GM18861 (cell line): Measurements from ENCODE around the gene LAMB2.

Experiments used
- ATAC-seq: cut with Tn5 transposase; IDR thresholded peaks from one replicate; pipeline ENCODE4 v1.9.1; 2021; ENCODE audit not compliant: unreplicated experiment

LAMB2 gene

DNA sequence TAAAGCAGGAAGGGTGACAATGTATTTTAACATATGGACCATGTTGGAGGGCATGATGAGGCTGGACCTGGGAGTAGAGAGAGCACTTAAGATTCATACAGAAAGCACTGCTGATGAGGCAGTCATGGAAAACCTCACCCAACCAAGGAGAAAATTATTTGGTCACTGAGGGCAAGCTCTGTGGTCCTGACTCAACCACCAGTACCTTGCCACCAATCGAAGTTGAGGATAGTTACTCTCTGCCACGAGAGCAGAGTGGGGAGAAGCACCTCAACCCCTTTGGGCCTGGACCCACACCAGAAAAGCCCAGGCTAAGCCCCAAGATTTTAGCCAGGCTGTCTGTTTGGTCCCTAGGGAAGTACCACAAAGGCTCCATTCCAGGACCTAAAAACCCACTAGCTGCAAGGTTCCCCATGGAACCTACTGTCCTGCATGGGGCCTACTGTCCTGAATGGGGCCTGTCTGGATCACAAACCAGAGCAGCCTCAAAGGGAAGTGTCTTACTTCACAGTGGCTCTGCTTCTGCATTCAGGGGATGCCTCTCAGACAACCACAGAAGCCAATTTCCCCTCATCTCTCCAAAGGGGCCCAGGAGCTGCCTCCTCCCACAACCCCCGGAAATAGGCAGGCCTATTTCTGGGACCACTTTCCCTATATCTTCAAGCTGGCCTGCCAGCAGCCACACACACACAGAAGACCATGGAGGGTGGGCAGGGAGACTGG lies 29.1 kb upstream of the LAMB2 start:
- no peak for ATAC-seq

- no peak for ATAC-seq
Observed at GRCh38 chr3:49161197-49161596, 28.3 kb upstream of the LAMB2 start.

- ATAC-seq, result no peak
Observed at GRCh38 chr3:49158792-49159191, 25.9 kb upstream of the LAMB2 start.

GRCh38 chr3:49158103-49158709 lies 25.4 kb upstream of the LAMB2 start:
- ATAC-seq, result no peak

DNA sequence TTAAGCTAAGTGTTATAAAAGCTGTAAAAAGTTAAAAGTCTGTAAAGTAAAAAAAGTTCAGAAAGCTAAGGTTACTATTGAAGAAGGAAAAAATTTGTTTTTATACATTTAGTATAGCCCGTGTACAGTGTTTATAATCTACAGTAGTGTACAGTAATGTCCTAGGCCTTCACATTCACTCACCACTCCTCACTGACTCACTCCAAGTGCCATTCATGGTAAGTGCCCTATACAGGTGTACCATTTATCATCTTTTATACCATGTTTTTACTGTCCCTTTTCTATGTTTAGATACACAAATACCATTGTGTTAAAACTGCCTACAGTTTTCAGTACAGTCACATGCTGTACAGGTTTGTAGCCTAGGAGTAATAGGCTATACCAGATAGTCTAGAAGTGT lies 24.4 kb upstream of the LAMB2 start:
- ATAC-seq, result no peak

- ATAC-seq, result no peak
Observed at GRCh38 chr3:49153349-49153912, 20.6 kb upstream of the LAMB2 start.

- ATAC-seq, result no peak
Observed at GRCh38 chr3:49151610-49152009, 18.8 kb upstream of the LAMB2 start.

- no peak for ATAC-seq
Observed at GRCh38 chr3:49148159-49148558, 15.3 kb upstream of the LAMB2 start.

GRCh38 chr3:49140080-49140479 lies 7.2 kb upstream of the LAMB2 start:
- no peak for ATAC-seq

DNA sequence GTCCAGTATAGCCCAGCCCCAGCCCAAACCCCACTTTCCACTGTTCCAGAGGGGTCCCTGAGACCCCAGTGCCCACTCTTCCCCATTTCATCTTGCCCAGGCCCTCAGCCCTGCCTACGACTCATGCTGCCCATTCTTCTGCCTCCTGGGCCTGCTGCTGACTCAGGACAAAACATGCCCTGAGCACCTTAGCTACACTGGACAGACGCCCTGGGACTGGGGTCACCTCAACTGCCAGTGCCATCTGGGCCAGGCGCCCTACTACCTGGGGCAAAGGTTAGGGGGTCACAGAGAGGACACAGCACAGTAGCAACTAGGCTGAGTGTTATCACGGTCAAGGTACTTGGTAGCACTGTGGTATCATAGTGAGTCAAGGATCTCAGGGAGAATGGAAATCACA lies 2.6 kb upstream of the LAMB2 start:
- no peak for ATAC-seq

- ATAC-seq, result no peak
Observed at GRCh38 chr3:49134471-49135265, 1.8 kb upstream of the LAMB2 start.

- no peak for ATAC-seq
Observed at GRCh38 chr3:49133226-49133951, 539 bp upstream of the LAMB2 start.

GRCh38 chr3:49132073-49132436 lies 795 bp downstream of the LAMB2 start:
- ATAC-seq, result no peak

DNA sequence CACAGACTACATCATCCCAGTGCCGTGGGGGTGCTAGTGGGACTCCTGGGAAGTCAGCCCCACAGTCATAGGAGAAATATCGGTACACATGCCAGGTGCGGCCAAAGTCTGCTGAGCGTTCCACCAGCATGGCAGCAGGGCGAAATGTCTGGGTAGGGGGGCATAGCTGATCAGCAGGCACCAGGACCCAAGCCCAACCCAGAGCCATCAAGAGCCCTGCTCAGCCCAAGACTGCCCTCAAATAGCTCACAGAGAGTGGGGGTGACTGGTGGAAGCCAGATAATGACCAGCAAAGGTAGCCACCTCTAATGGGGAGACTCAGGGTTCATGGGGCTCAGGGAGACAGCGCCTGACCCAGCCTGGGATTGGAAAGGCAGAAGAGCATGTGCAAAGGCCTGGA lies 1.3 kb downstream of the LAMB2 start:
- ATAC-seq, result no peak

DNA sequence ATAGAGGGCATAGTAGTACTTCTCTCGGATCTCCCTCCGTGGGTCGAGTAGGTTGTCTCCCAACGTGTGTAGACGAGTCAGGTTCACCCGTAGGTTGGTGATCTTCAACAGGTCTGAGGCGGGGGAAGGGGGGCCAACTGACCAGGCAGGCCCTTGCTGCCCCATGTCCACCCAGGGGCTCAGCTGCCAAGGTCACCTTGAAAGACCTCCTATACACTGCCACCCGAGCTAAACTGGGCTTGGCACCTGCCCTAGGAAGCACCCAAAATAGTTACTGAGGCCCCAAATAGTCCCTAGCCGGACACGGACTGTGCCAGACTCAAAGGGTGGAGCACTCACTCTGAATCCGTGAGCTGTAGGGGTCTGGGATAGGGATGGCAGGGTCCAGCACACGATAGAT lies 1.8 kb downstream of the LAMB2 start:
- ATAC-seq, result no peak

- no peak for ATAC-seq
Observed at GRCh38 chr3:49124991-49125670, 7.7 kb downstream of the LAMB2 start.

DNA sequence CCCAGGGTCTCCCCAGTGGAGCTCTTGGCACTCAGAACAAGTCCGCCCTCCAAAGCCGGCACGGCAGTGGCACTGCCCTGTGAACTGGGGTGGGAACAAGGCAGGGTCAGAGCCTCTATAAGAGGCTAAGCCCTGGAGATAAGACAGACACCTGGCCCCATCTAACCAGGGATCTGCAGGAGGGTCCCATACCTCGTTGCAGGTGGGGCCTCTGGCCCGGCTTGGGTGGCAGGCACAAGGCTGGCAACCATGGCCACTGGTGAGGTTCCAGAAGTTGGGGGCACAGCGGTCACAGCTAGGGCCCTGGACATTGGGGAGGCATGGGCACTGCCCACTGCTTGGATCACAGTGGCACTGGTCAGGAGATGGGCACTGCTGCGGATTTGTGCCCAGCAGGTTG lies 8.6 kb downstream of the LAMB2 start:
- ATAC-seq, result no peak

GRCh38 chr3:49123687-49124086 lies 9.2 kb downstream of the LAMB2 start:
- ATAC-seq, result no peak

GRCh38 chr3:49122886-49123545 lies 9.8 kb downstream of the LAMB2 start:
- ATAC-seq, result no peak

DNA sequence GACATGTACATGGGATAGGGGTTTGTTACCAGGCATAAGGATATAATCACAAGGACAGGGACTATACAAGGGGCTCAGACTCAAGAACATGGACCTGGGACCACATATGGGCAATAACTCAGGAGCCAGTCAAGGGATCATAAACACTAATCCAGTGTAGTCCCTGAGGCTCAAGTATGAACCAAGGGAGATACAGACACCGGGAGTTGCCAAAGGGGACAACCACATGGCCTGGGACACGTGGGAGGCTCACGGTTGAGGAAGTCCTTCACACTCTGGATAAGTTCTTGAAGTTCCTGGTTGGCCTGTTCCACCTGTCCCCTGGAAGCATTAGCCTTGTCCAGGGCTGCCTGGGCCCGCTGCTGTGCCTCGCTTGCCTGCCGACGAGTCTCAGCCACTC lies 10.4 kb downstream of the LAMB2 start:
- ATAC-seq, result no peak
